ENCODE results near the gene VPS25.
"Not testable (repeated sequence)": the region's sequence is repeated elsewhere in the genome, so short reads cannot be mapped to it uniquely, and the experiment has no call there.

The VPS25 gene

GRCh38 chr17:42769964-42770363 lies 3.3 kb upstream of the VPS25 start:
- DNase-seq, result not testable (repeated sequence)

GRCh38 chr17:42772945-42773289 lies 332 bp upstream of the VPS25 start:
- no peak for DNase-seq

GRCh38 chr17:42774066-42774745 lies 957 bp downstream of the VPS25 start:
- DNase-seq, result no peak

- no peak for DNase-seq
These were observed 2.4 kb downstream of the VPS25 start for GRCh38 chr17:42775534-42776098.

GRCh38 chr17:42778570-42778969 lies 5.3 kb downstream of the VPS25 start:
- DNase-seq, result no peak

GRCh38 chr17:42779304-42779935 lies 6.2 kb downstream of the VPS25 start:
- no peak for DNase-seq

GRCh38 chr17:42779936-42780850 lies 6.9 kb downstream of the VPS25 start, which contains the start of gene WNK4:
WNK4 (plus strand) TSS chr17:42780610; CDS start chr17:42780699, 89 bp downstream.
- DNase-seq, result peak; percentile 5

GRCh38 chr17:42780851-42781638 lies 7.8 kb downstream of the VPS25 start:
- DNase-seq, result no peak

GRCh38 chr17:42781639-42782165 lies 8.5 kb downstream of the VPS25 start:
- DNase-seq, result no peak

- no peak for DNase-seq
These were observed 9.2 kb downstream of the VPS25 start for GRCh38 chr17:42782166-42783061.

GRCh38 chr17:42783062-42783790 lies 10.0 kb downstream of the VPS25 start:
- no peak for DNase-seq

- no peak for DNase-seq
These were observed 10.5 kb downstream of the VPS25 start for GRCh38 chr17:42783791-42784138.

- DNase-seq, result no peak
These were observed 11.2 kb downstream of the VPS25 start for GRCh38 chr17:42784409-42784808.

- DNase-seq, result no peak
These were observed 11.8 kb downstream of the VPS25 start for GRCh38 chr17:42784811-42785592.

GRCh38 chr17:42787266-42787665 lies 14.0 kb downstream of the VPS25 start:
- DNase-seq, result no peak

GRCh38 chr17:42791948-42792347 lies 18.7 kb downstream of the VPS25 start:
- no peak for DNase-seq

GRCh38 chr17:42792545-42792944 lies 19.3 kb downstream of the VPS25 start:
- DNase-seq, result no peak

- DNase-seq, result no peak
These were observed 21.8 kb downstream of the VPS25 start for GRCh38 chr17:42795061-42795460.

GRCh38 chr17:42795465-42795864 lies 22.2 kb downstream of the VPS25 start:
- DNase-seq, result no peak
